Left cardiac atrium (tissue), 4 donors: Measurements from ENCODE around the gene SOX9. TPM values are rescaled to one million over a fixed set of nuclear protein-coding genes. Genes with fewer than 3 reads are reported as not detected.

Source experiments
- ATAC-seq, 2 donors: fragments of 200-7000 bp; cut with Tn5 transposase; one replicate each; pipeline ENCODE4 v1.9.1; 2020; ENCODE audit warnings: mild to moderate bottlenecking in 2 of 2, moderate library complexity in 2 of 2
- DNase-seq: peaks from one replicate; pipeline ENCODE4 v3.0.0-alpha.2; 2020
- intact Hi-C, 2 donors: fragments of 100-400 bp; cut with DNase I; formaldehyde crosslinking; loops; one replicate each; pipeline versions ENCODE4 v1.14.1 to v1.15.1; 2022 to 2023
- total RNA-seq, 2 donors: library from RNA; stranded (reverse); fragmentation: NEBNext Ultra II Directional; extraction: Animal tissue kit (Norgen Biotek cat#: 25700); gene quantifications; one replicate each; pipeline ENCODE4 v1.2.1, GENCODE V29; 2021
- donor health status: DM: no; HTN: yes; CAD: no.
- donor health status: DM: no; HTN: yes; CAD: no; lungs with severe emphysema.
- donor health status: DM: yes; HTN: yes; CAD: no.
- donor health status: Dilated cardiomyopathy.

SOX9 gene
- total RNA-seq, 2 donors from 2014 or later = 12.4 to 16.3 TPM

GRCh38 chr17:72146371-72146770, 25.6 kb downstream of the SOX9 start:
- intact Hi-C loops = no loop called here
- no peak for DNase-seq
- no peak for ATAC-seq

GRCh38 chr17:72150632-72151460, 30.0 kb downstream of the SOX9 start:
- intact Hi-C loops = no loop called here
- no peak for DNase-seq
- ATAC-seq = peak in 1 of 2 donors; percentile 11

GRCh38 chr17:72151565-72152386, 31.0 kb downstream of the SOX9 start:
- peak; percentile 79 to 85 for ATAC-seq
- peak; percentile 65 for DNase-seq
- intact Hi-C loops = no loop called here

- no peak for DNase-seq
These were observed 31.6 kb downstream of the SOX9 start for GRCh38 chr17:72152387-72152929.

GRCh38 chr17:72158895-72159885, 38.4 kb downstream of the SOX9 start:
- DNase-seq (no peak), ATAC-seq (no peak)
- intact Hi-C loops = no loop called here

More at GRCh38 chr17:72152387-72152929, 31.6 kb downstream of the SOX9 start:
- intact Hi-C loops = no loop called here
- ATAC-seq = peak; percentile 65 to 80

- no peak for DNase-seq
- intact Hi-C loops = no loop called here
- no peak for ATAC-seq
These were observed 41.7 kb downstream of the SOX9 start for GRCh38 chr17:72162569-72162968.

- DNase-seq = no peak
- intact Hi-C loops = no loop called here
- ATAC-seq = peak; percentile 38 to 91
These were observed 42.7 kb downstream of the SOX9 start for GRCh38 chr17:72163474-72163873.

- intact Hi-C loops = no loop called here
- DNase-seq (no peak), ATAC-seq (peak in 1 of 2 donors; percentile 51)
These were observed 43.4 kb downstream of the SOX9 start for GRCh38 chr17:72164158-72164739.

GRCh38 chr17:72165192-72165866, 44.5 kb downstream of the SOX9 start:
- no peak for DNase-seq
- intact Hi-C loops = no loop called here
- ATAC-seq = no peak

- DNase-seq (no peak), ATAC-seq (peak in 1 of 2 donors; percentile 67)
- intact Hi-C loops = no loop called here
These were observed 45.1 kb downstream of the SOX9 start for GRCh38 chr17:72165867-72166439.

- DNase-seq (no peak), ATAC-seq (no peak)
- intact Hi-C loops = no loop called here
These were observed 46.8 kb downstream of the SOX9 start for GRCh38 chr17:72167593-72167992.

GRCh38 chr17:72169823-72170222, 49.0 kb downstream of the SOX9 start:
- ATAC-seq (no peak), DNase-seq (no peak)
- intact Hi-C loops = no loop called here

GRCh38 chr17:72171703-72172667, 51.2 kb downstream of the SOX9 start:
- ATAC-seq (peak in 1 of 2 donors; percentile 68), DNase-seq (no peak)
- intact Hi-C loops = no loop called here

GRCh38 chr17:72173499-72174116, 52.8 kb downstream of the SOX9 start:
- intact Hi-C loops = no loop called here
- ATAC-seq (peak in 1 of 2 donors; percentile 76), DNase-seq (no peak)

- intact Hi-C loops = no loop called here
- no peak for ATAC-seq
- DNase-seq = no peak
These were observed 54.4 kb downstream of the SOX9 start for GRCh38 chr17:72175263-72175662.
